T-cell (primary cell): ENCODE measurements around the gene SYNM. TPM values are rescaled to one million over a fixed set of nuclear protein-coding genes. Genes with fewer than 3 reads are reported as not detected.

Experiments
- ATAC-seq, 4 experiments: fragments of 200-7000 bp in 3 of 4; fragments of 150-1000 bp in 1 of 4; cut with Tn5 transposase; replicated peaks in 1 of 4; 1 replicate in 3 of 4; 2 replicates in 1 of 4; pipeline ENCODE4 v1.10.0; 2021; ENCODE audit warnings: moderate library complexity in 3 of 4, mild to moderate bottlenecking in 2 of 4, moderate number of reproducible peaks in 1 of 4
- CTCF ChIA-PET, 2 donors: fragments of 300-600 bp; sonication (Branson Sonifier 250); formaldehyde crosslinking; loops; one replicate each; lab custom pipeline; 2022; ENCODE audit warnings: antibody characterized with exemption in 2 of 2; lab: Charles Lee
- POLR2A ChIA-PET, 2 donors: fragments of 300-600 bp; sonication (Branson Sonifier 250); formaldehyde crosslinking; loops; one replicate each; lab custom pipeline; 2022; ENCODE audit warnings: antibody characterized with exemption in 2 of 2; lab: Charles Lee
- DNase-seq, 35 experiments: peaks; one replicate each; pipeline versions ENCODE4 v3.0.0 to v3.0.0-alpha.2; 2013 to 2023
- H3K27ac ChIP-seq: one replicate; pipeline ENCODE4 v1.5.1; 2013; ENCODE audit warnings: low read length
- H3K27me3 ChIP-seq, 2 experiments: replicated peaks in 1 of 2; 1 replicate in 1 of 2; 2 replicates in 1 of 2; pipeline versions ENCODE4 v1.6.1 to v1.7.0; 2013; ENCODE audit warnings: low read length in 1 of 2, mixed read lengths in 1 of 2; ENCODE audit not compliant: control insufficient read depth in 2 of 2, insufficient read depth in 2 of 2; ENCODE audit errors: extremely low read depth in 1 of 2
- H3K36me3 ChIP-seq, 2 donors: 1 replicate in 1 of 2; 2 replicates in 1 of 2; pipeline versions ENCODE4 v1.6.1 to v1.7.0; 2013; ENCODE audit warnings: low read length in 1 of 2; ENCODE audit not compliant: control insufficient read depth in 2 of 2, insufficient read depth in 1 of 2; ENCODE audit errors: extremely low read depth in 1 of 2
- H3K4me1 ChIP-seq, 2 experiments: 1 replicate in 1 of 2; 2 replicates in 1 of 2; pipeline versions ENCODE4 v1.6.1 to v1.7.0; 2013; ENCODE audit warnings: low read length in 2 of 2, mixed read lengths in 1 of 2; ENCODE audit not compliant: insufficient read depth in 2 of 2, control insufficient read depth in 1 of 2; ENCODE audit errors: extremely low read depth in 1 of 2
- H3K4me3 ChIP-seq, 2 donors: 1 replicate in 1 of 2; 2 replicates in 1 of 2; pipeline versions ENCODE4 v1.5.1 to v1.7.0; 2013; ENCODE audit warnings: mild to moderate bottlenecking in 2 of 2, low read length in 1 of 2, moderate library complexity in 1 of 2; ENCODE audit not compliant: control insufficient read depth in 1 of 2; ENCODE audit errors: extremely low read depth in 1 of 2
- H3K9me3 ChIP-seq: 2 replicates; pipeline ENCODE4 v1.7.0; 2013
- H3K27ac Mint-ChIP-seq, 2 donors: one replicate each; pipeline ENCODE4 v1.8.0; 2020 to 2021; ENCODE audit warnings: mild to moderate bottlenecking in 2 of 2, mixed read lengths in 2 of 2
- H3K27me3 Mint-ChIP-seq, 2 donors: one replicate each; pipeline ENCODE4 v1.8.0; 2021 to 2022; ENCODE audit warnings: mixed read lengths in 2 of 2
- H3K36me3 Mint-ChIP-seq: one replicate; pipeline ENCODE4 v1.8.0; 2021; ENCODE audit warnings: mixed read lengths
- H3K4me1 Mint-ChIP-seq, 3 donors: one replicate each; pipeline ENCODE4 v1.8.0; 2020 to 2022; ENCODE audit warnings: mixed read lengths in 3 of 3, mild to moderate bottlenecking in 1 of 3
- H3K4me3 Mint-ChIP-seq, 3 donors: one replicate each; pipeline ENCODE4 v1.8.0; 2020 to 2022; ENCODE audit warnings: mild to moderate bottlenecking in 3 of 3, mixed read lengths in 3 of 3, moderate library complexity in 3 of 3
- H3K9me3 Mint-ChIP-seq, 3 donors: one replicate each; pipeline ENCODE4 v1.8.0; 2020 to 2022; ENCODE audit warnings: mixed read lengths in 3 of 3
- WGBS: methylation state at CpG from one replicate; pipeline ENCODE4 v1.1.5; 2013; ENCODE audit warnings: missing lambda C conversion rate; ENCODE audit not compliant: insufficient coverage; 5-methylcytosine and 5-hydroxymethylcytosine counted together
- total RNA-seq, 35 experiments: library from RNA in 6 of 35; stranded (reverse) in 6 of 35; fragments of 120-200 nt in 1 of 35; gene quantifications; one replicate each; pipeline versions ENCODE4 v1.2.1 to v1.2.4 and lab custom pipeline; 2013 to 2026

The SYNM gene
- total RNA-seq, 5 donors from 2014 or later (not counting 1 experiment from before 2014, with no cell fraction given): 3.7 to 7.3 (median 4.2) TPM

GRCh38 chr15:99098991-99099390 is 5.9 kb upstream of the SYNM start:
- 73% methylated on average over 5 of the region's 6 CpGs for WGBS
- Histone ChIP-seq H3K27me3 (peaks cover 0 to 64% of the 10 kb centered on the region in 2 experiments), H3K27ac (no peak overlapping the region), H3K4me3 (no peak overlapping the region), H3K36me3 (no peaks in the 10 kb centered on the region), H3K9me3 (no peaks in the 10 kb centered on the region), H3K4me1 (peaks cover 0 to 7% of the 10 kb centered on the region in 2 experiments)
- Mint-ChIP-seq H3K4me1 (peaks cover 0 to 7% (median 6%) of the 10 kb centered on the region in 3 donors), H3K9me3 (no peaks in the 10 kb centered on the region), H3K4me3 (no peak overlapping the region), H3K27me3 (peaks cover 37 to 49% of the 10 kb centered on the region in 2 donors), H3K36me3 (no peaks in the 10 kb centered on the region), H3K27ac (no peak overlapping the region)
- ATAC-seq (no peak), DNase-seq (no peak)
- CTCF ChIA-PET: no interaction called here
- POLR2A ChIA-PET: no interaction called here

DNA sequence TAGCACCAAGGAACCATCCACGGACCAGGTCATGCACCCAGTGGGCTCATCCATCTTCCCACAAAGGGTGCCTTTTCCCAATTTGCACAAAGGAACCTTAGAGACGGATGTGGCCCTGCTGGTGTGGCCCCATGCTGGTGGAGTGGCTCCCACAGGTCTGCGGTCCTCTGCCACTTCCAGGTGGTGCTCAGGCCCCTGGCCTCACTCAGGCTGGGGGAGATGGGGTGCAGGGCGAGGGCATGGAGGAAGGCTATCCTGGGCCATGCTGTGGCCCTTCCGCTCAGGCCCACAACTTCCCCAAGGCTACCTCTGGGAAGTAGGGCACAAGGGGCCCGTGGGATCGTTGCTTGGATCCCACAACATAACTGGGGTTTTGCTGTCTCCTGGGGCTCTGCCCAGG is 5.2 kb upstream of the SYNM start:
- Mint-ChIP-seq H3K27ac (no peak overlapping the region), H3K4me1 (peaks cover 0 to 7% (median 6%) of the 10 kb centered on the region in 3 donors), H3K9me3 (no peaks in the 10 kb centered on the region), H3K27me3 (peaks cover 37 to 51% of the 10 kb centered on the region in 2 donors), H3K36me3 (no peaks in the 10 kb centered on the region), H3K4me3 (no peak overlapping the region)
- Histone ChIP-seq H3K36me3 (no peaks in the 10 kb centered on the region), H3K9me3 (no peaks in the 10 kb centered on the region), H3K27ac (no peak overlapping the region), H3K4me1 (peaks cover 0 to 9% of the 10 kb centered on the region in 2 experiments), H3K4me3 (no peak overlapping the region), H3K27me3 (peaks cover 0 to 70% of the 10 kb centered on the region in 2 experiments)
- WGBS: 64% methylated on average over 5 of the region's 7 CpGs
- ChIA-PET POLR2A (no interaction called here), CTCF (no interaction called here)
- ATAC-seq: no peak
- DNase-seq: no peak

GRCh38 chr15:99100245-99101173 is 4.4 kb upstream of the SYNM start:
- Mint-ChIP-seq H3K4me3 (no peak overlapping the region), H3K27ac (no peak overlapping the region), H3K9me3 (no peaks in the 10 kb centered on the region), H3K27me3 (peaks cover 37 to 51% of the 10 kb centered on the region in 2 donors), H3K4me1 (peaks cover 0 to 7% (median 6%) of the 10 kb centered on the region in 3 donors), H3K36me3 (no peaks in the 10 kb centered on the region)
- no peaks in the 10 kb centered on the region for H3K36me3 ChIP-seq
- H3K9me3 ChIP-seq: no peaks in the 10 kb centered on the region
- DNase-seq (peak in 18 of 35 experiments; percentile 6 to 60 (median 20)), ATAC-seq (peak in 3 of 4 experiments; percentile 18 to 51 (median 33))
- WGBS: 3% methylated on average over 44 of the region's 50 CpGs
- H3K4me1 ChIP-seq: peaks cover 0 to 13% of the 10 kb centered on the region in 2 experiments
- POLR2A ChIA-PET: no interaction called here
- H3K4me3 ChIP-seq: peak overlapping the region in 1 of 2 donors; percentile 11
- no peak overlapping the region for H3K27ac ChIP-seq
- H3K27me3 ChIP-seq: peaks cover 0 to 73% of the 10 kb centered on the region in 2 experiments
- CTCF ChIA-PET: interaction anchor here in 1 of 2 donors (0.7 kb wide), 1 partner anchor 852 kb away, joined by 3 read pairs; no protein-coding TSS in a partner anchor

- POLR2A ChIA-PET: interaction anchor here in 1 of 2 donors (0.5 kb wide), 1 partner anchor 113 kb away, joined by 7 read pairs; no protein-coding TSS in a partner anchor
- H3K27me3 ChIP-seq: peaks cover 0 to 71% of the 10 kb centered on the region in 2 experiments
- Mint-ChIP-seq H3K27me3 (peaks cover 32 to 53% of the 10 kb centered on the region in 2 donors), H3K36me3 (no peaks in the 10 kb centered on the region), H3K4me3 (no peak overlapping the region), H3K4me1 (peaks cover 2 to 11% (median 9%) of the 10 kb centered on the region in 3 donors), H3K27ac (no peak overlapping the region), H3K9me3 (no peaks in the 10 kb centered on the region)
- peaks cover 2 to 15% of the 10 kb centered on the region in 2 experiments for H3K4me1 ChIP-seq
- no peak for ATAC-seq
- CTCF ChIA-PET: no interaction called here
- H3K9me3 ChIP-seq: no peaks in the 10 kb centered on the region
- H3K27ac ChIP-seq: no peak overlapping the region
- H3K4me3 ChIP-seq: no peak overlapping the region
- no peaks in the 10 kb centered on the region for H3K36me3 ChIP-seq
- DNase-seq: no peak
- whole genome bisulfite sequencing: 73% methylated on average over 6 of the region's 7 CpGs
Observed at GRCh38 chr15:99101501-99101900, 3.4 kb upstream of the SYNM start.

GRCh38 chr15:99102332-99103235 is 2.3 kb upstream of the SYNM start:
- 71% methylated on average over 9 of the region's 13 CpGs for WGBS
- no peak for DNase-seq
- ChIA-PET POLR2A (no interaction called here), CTCF (no interaction called here)
- H3K4me3 Mint-ChIP-seq: no peak overlapping the region
- no peak overlapping the region for H3K27ac ChIP-seq
- peaks cover 5 to 19% (median 17%) of the 10 kb centered on the region in 3 donors for H3K4me1 Mint-ChIP-seq
- no peak overlapping the region for H3K27ac Mint-ChIP-seq
- H3K36me3 ChIP-seq: no peaks in the 10 kb centered on the region
- no peaks in the 10 kb centered on the region for H3K36me3 Mint-ChIP-seq
- H3K27me3 ChIP-seq: peaks cover 0 to 68% of the 10 kb centered on the region in 2 experiments
- peaks cover 38 to 58% of the 10 kb centered on the region in 2 donors for H3K27me3 Mint-ChIP-seq
- no peaks in the 10 kb centered on the region for H3K9me3 Mint-ChIP-seq
- H3K4me3 ChIP-seq: no peak overlapping the region
- no peak for ATAC-seq
- H3K9me3 ChIP-seq: no peaks in the 10 kb centered on the region
- peaks cover 2 to 22% of the 10 kb centered on the region in 2 experiments for H3K4me1 ChIP-seq

DNA sequence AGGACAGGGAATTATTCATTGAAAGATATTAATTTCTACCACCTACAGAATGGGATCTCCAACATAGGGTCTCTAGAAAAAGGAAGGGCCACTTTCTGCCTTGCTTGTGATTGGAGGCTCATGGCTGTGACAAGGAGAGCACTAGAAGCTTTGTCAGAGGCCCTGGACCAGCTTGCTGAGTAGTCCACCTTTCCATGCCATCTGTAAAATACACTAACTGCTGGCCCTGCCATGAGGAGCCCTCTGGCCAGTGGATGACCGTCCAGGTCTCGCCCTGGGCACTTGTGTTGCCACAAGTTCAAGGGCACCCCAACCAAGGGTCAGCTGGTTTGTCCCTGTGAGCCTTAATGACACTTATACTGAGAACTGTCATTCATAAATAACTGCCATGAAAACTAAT is 1.6 kb upstream of the SYNM start:
- Mint-ChIP-seq H3K27ac (no peak overlapping the region), H3K36me3 (no peaks in the 10 kb centered on the region), H3K4me3 (peak overlapping the region in 2 of 3 donors; percentile 9 to 37), H3K4me1 (peaks cover 5 to 20% (median 19%) of the 10 kb centered on the region in 3 donors), H3K9me3 (no peaks in the 10 kb centered on the region), H3K27me3 (peaks cover 37 to 54% of the 10 kb centered on the region in 2 donors)
- H3K9me3 ChIP-seq: no peaks in the 10 kb centered on the region
- WGBS: 93% methylated on average over 2 of the region's 2 CpGs
- peaks cover 2 to 24% of the 10 kb centered on the region in 2 experiments for H3K4me1 ChIP-seq
- no peaks in the 10 kb centered on the region for H3K36me3 ChIP-seq
- ChIA-PET POLR2A (no interaction called here), CTCF (no interaction called here)
- H3K4me3 ChIP-seq: no peak overlapping the region
- ATAC-seq (no peak), DNase-seq (no peak)
- no peak overlapping the region for H3K27ac ChIP-seq
- peaks cover 0 to 72% of the 10 kb centered on the region in 2 experiments for H3K27me3 ChIP-seq
